CD4-positive, alpha-beta T cell treated with Interleukin-10 for 1 hour (primary cell): ENCODE data around the gene ATG14.
"Not testable (repeated sequence)": the region's sequence is repeated elsewhere in the genome, so short reads cannot be mapped to it uniquely, and the experiment has no call there.

ENCODE experiments used
- DNase-seq: peaks from one replicate; pipeline ENCODE4 v3.0.0-alpha.2; 2020

Gene ATG14

DNA sequence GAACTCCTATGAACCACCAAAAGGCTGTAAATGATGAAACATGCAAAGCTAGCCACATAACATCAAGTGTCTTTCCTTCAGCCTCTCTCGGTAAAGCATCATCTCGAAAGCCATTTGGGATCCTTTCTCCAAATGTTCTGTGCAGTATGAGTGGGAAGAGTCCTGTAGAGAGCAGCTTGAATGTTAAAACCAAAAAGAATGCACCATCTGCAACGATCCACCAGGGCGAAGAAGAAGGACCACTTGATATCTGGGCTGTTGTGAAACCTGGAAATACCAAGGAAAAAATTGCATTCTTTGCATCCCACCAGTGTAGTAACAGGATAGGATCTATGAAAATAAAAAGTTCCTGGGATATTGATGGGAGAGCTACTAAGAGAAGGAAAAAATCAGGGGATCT, 61.2 kb downstream of the ATG14 start:
- DNase-seq = no peak

DNA sequence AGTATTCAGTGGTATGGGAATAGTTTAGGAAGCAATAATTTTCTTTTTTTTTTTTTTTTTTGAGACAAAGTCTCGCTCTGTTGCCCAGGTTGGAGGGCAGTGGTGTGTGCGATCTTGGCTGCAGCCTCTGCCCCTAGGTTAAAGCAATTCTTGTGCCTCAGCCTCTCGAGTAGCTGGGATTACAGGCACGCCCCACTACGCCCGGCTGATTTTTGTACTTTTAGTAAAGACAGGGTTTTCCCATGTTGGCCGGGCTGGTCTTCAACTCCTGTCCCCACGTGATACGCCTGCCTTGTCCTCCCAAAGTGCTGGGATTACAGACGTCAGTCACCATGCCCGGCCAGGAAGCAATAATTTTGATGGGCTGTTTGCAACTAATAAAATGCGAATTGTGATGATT, 62.1 kb downstream of the ATG14 start:
- DNase-seq = no peak

DNA sequence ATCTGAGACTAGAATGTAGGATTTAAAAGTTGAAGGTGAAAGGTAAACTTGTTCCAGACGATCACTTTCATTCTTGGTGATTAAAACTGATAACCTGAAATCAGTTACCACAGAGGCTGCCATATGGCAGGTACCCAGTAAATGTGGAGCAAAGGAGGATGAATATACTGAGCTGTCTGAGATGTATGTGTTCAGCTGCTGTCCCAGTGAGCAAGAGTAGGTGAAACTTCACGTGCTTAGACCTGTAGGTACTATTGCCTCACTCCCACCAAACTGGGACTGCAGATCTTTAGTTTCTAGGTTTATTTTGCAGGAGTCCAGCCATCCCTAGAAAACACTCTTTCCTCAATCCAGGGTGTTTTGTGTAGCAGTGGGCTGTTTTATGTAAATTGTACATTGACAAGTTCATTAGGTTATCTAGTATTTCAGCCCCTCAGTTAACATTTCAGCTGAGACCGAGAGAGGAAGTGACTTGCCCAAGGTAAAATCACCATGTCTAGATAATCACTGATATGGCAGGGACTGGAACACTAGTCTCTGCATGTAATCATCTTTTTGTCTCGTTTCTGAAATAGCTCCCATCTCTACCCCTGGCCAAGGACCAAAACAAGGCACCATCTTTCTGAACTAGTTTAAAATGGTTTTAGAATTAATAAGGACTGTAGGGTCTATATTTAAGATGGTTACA, 62.7 kb downstream of the ATG14 start:
- peak; percentile 11 for DNase-seq

DNA sequence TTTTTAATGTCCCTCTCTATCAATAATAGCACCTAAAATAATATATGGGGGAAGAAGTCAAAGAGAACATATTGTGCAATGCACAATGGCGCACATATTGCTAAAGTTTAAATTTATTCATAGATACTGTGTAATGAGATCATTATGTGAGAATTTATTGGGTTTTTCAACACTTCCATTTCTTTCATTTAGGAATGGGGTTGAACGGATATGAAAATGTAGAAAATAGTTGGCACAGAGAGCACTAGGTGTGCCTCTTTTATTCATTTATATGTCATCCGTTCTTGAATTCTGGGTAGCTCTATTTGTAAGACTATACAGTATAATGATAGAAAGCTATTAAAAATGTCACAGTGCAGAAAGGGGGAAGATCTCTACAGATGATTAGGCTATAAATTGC, 63.9 kb downstream of the ATG14 start:
- DNase-seq = no peak

DNA sequence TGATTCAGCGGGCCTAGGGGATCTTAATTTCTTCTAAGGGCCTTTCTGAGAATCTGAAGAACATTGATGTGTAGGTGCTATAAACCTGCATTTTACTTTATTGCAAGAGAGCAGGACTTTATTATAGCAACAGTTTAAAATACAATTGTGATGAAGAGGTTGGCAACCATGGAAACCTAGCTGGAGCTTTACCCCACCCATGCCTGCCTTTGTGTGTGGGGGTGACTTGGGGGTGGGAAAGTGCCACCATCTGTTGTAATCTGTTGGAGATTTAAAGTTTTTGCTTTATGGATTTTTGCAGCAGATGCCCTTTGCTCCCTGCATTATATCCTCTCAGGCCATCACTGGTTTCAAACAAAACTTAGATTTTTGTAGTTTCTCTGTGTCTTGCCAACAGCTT, 64.6 kb downstream of the ATG14 start:
- DNase-seq = no peak

DNA sequence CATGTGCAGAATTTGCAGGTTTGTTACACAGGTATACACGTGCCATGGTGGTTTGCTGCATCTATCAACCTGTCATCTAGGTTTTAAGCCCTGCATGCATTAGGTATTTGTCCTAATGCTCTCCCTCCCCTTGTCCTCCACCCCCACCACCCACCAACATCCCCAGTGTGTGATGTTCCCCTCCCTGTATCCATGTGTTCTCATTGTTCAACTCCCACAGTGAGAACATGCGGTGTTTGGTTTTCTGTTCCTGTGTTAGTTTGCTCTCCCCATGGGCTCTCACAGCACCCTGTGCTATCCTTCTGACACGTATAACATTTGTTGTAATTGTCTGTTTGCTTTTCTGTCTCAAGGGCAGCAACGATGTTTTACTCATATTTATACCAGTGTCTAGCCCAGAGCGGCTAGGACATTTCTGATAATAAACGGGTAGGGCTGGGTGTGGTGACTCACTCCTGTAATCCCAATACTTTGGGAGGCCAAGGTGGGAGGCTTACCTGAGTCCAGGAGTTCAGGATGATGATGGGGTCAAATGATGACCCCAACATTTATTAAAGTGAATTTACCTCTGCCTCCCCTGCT, 67.0 kb downstream of the ATG14 start:
- not testable (repeated sequence) for DNase-seq

DNA sequence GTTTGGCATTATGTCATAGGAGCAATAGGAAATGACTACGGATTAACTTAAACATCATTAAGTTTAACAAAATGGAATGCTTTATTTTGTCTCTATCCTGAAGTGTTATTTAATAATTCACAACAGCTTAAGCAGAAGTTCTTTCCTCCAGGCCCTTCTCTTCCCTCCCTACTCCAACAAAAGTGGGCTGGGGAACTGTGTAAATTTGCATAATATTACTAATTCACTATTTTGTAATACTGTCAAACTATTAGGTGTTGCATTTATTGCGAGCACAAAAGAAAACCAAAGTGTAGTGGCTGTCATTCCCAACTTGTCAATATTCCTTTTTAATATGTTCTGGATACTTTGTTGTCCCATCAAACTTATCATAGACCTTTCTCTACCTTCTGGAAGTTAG, 69.8 kb downstream of the ATG14 start:
- no peak for DNase-seq

DNA sequence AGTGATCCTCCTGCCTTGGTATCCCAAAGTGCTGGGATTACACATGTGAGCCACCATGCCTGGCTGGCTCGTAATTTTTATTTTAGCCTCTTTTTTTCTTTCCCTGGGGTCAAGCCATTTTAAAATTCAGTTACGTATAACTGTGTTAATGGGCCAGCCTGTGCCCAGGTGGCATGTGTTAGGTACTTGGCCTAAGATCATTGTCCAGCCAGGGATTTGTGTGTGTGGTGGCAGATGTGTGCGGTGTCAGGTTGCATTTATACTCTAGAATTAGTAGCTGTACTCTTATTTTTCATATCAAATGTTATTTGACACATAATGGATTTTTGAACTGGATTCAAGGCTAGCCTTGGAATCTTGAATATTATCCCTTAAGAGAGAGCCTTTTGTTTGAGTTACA, 71.1 kb downstream of the ATG14 start:
- no peak for DNase-seq

DNA sequence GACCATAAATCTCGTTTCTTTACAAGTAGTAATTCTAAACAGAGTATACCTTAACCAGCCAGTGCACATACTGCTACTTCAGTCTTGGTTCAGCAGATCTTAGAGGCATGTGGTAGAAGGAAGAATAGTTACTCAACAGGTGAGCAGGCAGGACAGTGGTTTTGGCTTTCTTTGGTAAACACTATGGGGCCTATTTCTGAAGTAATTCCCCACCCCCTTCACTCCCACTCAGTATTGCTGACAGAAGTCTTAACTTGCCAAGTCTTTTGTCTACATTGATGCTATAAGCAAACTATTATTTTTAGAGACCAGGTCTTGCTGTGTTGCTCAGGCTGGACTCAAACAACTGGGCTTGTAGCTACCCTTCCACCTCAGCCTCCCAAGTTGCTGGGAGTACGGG, 71.9 kb downstream of the ATG14 start:
- no peak for DNase-seq

DNA sequence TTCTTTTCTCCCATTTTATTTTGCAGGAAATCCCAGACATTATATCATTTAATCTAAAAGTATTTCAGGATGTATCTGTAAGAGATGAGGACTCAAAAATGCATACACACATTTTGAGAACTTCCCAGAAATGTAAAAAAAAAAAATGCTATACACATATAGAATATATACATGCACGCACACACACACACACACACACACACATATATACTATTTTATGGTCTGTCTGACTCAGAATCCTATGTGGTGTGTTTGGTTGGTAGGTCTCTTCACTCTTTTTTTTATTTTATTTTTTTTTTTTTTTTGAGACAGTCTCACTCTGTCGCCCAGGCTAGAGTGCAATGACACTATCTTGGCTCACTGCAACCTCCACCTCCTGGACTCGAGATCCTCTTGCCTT, 74.9 kb downstream of the ATG14 start:
- no peak for DNase-seq

DNA sequence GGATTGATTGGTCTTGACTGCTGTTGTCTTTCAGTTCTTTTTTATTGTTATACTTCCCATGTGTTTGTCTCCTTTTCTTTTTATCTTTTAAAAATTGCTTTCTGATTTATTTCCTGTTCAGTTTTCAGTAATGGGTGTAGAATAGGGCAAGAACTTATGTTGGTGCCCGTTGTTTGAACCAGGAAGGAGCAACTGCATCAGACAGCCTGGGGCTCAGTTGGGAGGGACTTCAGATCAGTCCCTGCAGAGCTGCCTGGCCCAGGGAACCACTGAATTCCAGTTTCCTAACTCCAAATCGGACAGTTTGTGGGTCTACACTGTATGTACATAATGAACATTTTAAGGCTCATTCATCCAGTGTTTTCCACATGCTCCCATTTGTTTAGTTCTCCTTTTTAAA, 75.5 kb downstream of the ATG14 start:
- peak; percentile 46 for DNase-seq

DNA sequence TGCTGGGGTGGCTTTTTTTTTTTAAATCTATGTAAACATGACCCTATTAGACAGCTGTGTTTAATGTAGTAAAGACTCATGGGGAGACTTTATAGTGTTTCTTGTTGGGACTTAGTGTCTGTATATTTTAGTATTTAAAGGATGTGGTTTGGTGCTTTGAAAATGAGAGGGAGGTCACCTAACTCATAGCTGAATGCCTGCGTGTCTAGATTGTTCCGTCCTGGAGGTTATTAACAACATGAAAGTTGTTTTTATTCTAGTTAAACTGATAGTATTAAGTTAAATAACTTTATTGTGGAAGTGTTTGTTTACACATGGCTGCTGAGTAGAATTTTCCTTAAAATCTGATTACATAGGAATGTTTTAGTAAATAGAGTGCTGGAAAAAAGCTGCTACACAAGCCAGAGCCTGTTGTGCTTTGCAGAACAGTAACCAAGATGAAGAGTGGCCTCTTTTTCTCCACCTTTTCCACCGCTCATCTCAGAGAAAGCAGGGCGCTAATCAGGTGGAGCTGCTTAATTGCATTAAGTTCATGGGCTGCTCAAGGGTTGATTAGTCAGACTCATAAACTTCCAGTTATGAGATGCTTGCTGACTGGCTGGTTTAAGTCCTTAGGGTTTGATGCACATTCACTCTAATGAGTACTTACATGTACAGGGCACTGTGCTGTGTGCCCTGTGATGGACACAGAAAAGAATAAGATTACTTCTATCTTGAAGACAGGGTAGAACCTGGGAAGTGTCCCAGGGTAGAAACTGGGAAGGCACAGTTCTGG, 77.7 kb downstream of the ATG14 start:
- DNase-seq = peak; percentile 43

DNA sequence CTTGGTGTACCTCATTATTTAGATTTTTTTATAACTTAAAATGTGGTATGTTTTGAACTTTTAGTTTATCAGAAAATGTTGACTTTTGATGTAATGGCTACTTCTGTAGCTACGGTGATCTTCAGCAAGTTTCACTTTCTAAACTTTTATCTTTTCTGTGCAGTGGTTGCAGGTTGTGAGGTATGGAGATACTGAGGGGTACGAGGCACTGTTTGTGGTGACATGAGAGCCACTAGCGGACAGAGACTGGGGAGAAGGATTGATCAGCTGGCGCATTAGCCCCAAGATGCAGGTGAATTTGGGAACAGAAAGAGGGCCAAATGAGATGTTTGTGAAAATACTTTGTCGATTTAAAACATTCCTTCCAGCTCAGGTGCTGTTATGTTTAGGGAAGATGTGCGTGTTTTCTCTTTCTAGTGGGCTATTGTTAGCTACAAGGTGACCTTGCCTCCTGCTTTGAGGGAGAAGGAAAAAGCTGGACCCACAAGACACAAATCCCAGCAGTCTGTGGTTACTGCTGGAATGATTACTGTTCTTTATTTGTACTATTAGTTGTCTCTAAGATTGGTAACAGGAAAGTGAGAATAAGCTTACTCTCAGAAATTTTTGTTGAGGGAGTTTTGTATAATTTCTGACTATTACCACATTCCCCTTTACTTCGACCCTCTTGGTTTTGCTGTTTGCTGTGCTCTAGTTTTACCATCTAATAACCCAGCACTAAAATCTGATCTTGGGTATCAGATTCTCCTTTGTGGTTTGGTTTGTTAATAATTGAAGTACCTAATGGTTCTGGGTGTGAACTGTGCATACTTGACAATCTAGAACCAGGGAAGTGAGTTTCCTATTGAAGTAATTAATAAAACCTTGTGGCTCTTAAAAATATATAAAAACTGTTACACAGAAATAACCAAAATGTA, 78.7 kb downstream of the ATG14 start:
- DNase-seq = peak; percentile 60

DNA sequence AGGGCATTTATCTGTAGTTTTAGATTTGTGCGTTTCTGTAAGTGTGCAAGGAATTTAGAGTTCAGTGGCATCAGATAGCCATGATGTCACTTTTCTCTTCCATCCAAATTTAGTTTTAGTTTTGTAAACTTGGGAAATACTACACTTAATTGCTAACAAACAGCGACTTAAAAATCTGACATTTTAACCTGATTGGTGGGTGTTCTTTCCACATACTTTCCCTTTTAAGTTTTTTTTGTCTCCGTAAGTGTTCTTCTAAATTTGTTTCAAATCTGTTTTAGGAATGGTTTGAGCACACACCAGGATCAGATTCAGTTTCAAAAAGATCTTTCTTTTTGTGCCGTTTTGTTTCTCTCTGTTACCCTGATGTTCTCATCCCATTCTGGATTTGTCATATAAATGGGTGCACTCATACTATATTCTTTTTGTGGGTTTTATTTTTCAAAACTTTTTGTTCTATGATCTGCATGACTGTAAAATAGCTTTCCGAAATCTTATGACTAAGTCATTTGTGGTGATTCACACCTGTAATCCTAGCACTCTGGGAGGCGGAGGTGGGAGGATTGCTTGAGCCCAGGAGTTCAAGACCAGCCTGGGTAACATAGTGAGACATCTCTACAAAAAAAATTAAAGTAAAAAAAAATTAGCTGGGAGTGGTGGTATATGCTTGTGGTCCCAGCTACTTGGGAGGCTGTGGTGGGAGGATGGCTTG, 81.5 kb downstream of the ATG14 start:
- DNase-seq = no peak

DNA sequence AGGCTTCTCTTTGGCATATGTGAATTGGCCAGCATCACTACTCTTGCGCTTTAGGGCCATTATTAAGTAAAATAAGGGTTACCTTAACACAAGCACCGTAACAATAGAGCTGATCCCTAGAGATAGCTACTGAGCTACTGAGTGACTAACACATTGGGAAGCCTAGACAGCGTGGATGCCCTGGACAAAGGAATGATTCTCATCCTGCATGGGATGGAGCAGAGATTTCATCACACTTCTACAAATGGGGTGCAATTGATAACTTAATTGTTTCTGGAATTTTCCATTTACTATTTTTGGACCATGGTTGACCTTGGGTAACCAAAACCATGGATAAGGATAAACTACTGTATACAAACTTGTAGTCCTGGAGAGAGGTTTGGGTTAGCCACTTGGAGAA, 83.3 kb downstream of the ATG14 start:
- no peak for DNase-seq

DNA sequence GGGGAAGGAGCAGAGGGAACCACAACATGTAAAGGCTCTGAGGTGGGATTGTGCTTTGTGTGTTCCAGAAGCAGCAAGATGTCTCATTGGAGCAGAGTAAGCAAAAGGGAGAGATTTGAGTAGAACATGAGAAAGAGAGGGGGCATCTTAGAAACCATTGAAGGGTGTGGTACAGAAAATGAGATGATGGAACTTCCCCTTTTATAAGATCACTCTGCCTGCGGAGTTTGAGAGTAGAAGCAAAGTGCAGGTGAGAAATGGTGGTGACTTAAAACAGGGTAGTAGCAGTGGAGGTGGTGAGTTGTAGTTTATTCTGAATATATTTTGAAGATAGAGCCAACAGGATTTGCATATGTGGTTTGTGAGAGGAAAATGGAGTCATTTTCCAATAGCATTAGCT, 84.5 kb downstream of the ATG14 start:
- no peak for DNase-seq

DNA sequence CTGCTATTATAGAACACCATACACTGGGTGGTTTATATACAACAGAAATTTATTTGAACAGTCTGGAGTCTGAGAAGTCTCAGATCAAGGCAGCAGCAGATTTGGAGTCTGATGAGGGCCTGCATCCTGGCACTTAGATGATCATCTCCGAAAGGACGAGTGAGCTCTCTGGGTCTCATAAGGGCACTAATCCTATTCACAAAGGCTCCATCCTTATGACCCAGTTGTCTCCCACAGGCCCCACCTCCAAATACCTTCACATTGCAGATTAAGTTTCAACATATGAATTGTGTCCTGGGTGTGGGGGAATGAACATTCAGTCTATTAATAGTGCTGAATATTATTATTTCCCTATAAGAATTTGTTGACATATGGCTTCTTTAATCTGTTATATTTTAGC, 86.8 kb downstream of the ATG14 start:
- DNase-seq = no peak

DNA sequence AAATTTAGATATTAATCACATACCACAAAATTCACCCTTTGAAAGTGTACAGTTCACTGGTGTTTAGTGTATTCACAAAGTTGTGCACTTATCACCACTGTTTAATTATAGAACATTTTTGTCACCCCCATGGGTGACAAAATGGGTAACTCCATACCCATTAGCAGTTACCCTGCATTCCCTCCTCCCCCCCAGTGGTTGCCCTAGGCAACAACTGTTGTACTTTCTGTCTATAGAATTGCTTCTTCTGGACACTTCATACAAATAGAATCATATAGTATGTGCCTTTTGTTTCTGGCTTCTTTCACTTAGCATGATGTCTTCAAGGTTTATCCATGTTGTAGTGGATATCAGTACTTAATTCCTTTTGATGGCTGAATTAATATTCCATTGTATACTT, 87.7 kb downstream of the ATG14 start:
- no peak for DNase-seq

DNA sequence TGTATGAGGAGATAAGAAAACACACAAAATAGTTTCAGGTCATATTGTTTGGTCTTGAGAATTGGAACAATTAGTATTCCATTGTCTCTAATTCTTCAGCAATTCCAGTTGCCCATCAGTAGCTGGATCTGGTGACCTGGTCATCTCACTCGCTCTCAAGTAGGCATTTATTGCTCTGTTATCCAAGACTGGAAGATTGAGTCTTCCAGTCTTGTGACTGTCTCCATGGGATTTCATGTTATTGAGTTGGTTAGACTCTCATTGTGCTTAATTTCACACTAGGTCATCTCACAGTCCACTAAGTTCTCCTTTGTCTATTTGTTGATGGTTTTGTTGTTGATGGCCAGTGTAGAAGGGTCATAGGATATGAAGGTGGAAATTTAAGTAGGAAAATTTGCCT, 92.9 kb downstream of the ATG14 start:
- no peak for DNase-seq

DNA sequence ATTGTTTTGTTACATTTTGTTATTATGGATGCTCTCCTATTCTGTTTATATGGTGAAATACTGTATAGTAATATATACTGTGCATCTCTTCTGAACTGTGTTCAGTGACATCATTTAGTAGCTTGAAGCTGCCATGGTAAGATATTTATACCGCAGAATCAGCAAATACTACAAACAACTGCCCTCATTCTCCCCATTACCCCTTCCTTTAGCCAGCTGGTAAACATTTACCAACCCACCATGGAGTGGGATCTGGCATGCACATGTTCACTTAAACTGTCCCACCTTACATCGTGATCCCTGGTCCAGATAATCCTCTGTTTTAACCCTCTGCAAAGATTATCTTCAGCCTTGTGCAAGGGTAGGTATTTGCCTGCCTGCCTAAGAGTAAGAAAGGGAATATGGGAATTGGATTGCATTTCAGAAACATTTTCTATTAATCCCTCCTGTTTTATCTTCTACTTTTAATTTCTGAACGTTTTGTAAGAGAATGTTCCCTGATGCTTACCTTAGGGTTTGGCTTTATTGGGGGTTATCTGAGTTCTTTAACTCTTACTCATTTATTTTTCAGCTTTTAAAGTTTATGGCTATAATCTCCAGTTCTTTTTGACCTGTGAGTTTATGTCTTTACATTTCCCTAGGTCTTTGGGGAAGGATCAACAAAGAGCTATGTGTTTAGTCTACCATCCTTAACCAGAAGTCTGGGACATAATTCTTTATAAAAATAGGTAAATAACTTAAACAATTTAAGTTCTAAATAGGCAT, 93.9 kb downstream of the ATG14 start:
- no peak for DNase-seq

DNA sequence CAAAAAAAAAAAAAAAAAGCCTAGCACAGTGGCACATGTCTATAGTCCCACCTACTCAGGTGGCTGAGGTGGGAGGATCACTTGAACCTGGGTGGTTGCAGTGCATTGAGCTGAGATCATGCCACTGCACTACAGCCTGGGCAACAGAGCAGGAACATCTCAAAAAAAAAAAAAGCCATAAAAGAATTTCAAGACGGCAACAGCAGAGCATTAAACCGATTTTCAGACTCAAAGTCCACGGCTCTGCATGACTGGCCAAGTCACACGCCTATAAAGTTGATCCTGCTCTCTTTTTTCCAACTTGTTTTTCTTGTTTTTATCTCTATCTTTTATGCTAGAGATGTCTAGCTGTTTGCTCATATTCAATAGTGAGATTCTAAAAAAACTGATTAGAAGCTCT, 95.1 kb downstream of the ATG14 start:
- DNase-seq = no peak
